Activated CD4-positive, alpha-beta T cell treated with anti-CD3 and anti-CD28 coated beads for 48 hours (primary cell): ENCODE data around the gene RAD51D.
A peak's percentile ranks its signal among the peaks of the same experiment; 100 is the strongest.

Experiments used
- DNase-seq: peaks from one replicate; pipeline ENCODE4 v3.0.0-alpha.2; 2020

RAD51D gene

GRCh38 chr17:35089586-35090296 is 29.9 kb downstream of the RAD51D start:
- DNase-seq, result peak; percentile 66

GRCh38 chr17:35088881-35089585 is 30.6 kb downstream of the RAD51D start:
- DNase-seq, result peak; percentile 90

GRCh38 chr17:35088356-35088880 is 31.2 kb downstream of the RAD51D start:
- peak; percentile 34 for DNase-seq

GRCh38 chr17:35087731-35088355 is 31.8 kb downstream of the RAD51D start:
- peak; percentile 21 for DNase-seq

GRCh38 chr17:35086931-35087573 is 32.6 kb downstream of the RAD51D start:
- DNase-seq, result no peak

GRCh38 chr17:35086164-35086563 is 33.5 kb downstream of the RAD51D start:
- DNase-seq, result no peak

GRCh38 chr17:35084987-35085386 is 34.7 kb downstream of the RAD51D start:
- peak; percentile 12 for DNase-seq

GRCh38 chr17:35083071-35083470 is 36.6 kb downstream of the RAD51D start:
- DNase-seq, result no peak

GRCh38 chr17:35082073-35082657 is 37.5 kb downstream of the RAD51D start:
- DNase-seq, result no peak

GRCh38 chr17:35081638-35082037 is 38.0 kb downstream of the RAD51D start:
- no peak for DNase-seq

GRCh38 chr17:35080536-35080935 is 39.1 kb downstream of the RAD51D start:
- no peak for DNase-seq

GRCh38 chr17:35079547-35080423 is 39.9 kb downstream of the RAD51D start:
- DNase-seq, result no peak

- DNase-seq, result no peak
These were observed 42.8 kb downstream of the RAD51D start for GRCh38 chr17:35076874-35077273.

- DNase-seq, result no peak
These were observed 44.7 kb downstream of the RAD51D start for GRCh38 chr17:35074711-35075707.

GRCh38 chr17:35073991-35074627 is 45.6 kb downstream of the RAD51D start:
- DNase-seq, result peak; percentile 28

GRCh38 chr17:35073183-35073790 is 46.4 kb downstream of the RAD51D start:
- peak; percentile 24 for DNase-seq

GRCh38 chr17:35069311-35069710 is 50.3 kb downstream of the RAD51D start:
- DNase-seq, result no peak

GRCh38 chr17:35068249-35068648 is 51.4 kb downstream of the RAD51D start:
- no peak for DNase-seq

- DNase-seq, result no peak
These were observed 53.8 kb downstream of the RAD51D start for GRCh38 chr17:35065880-35066279.
